ENCODE data around the gene FAM170B. TPM values are rescaled to one million over a fixed set of nuclear protein-coding genes. Genes with fewer than 3 reads are reported as not detected.
A peak's percentile ranks its signal among the peaks of the same experiment; 100 is the strongest.

Gene FAM170B
- total RNA-seq, 2 experiments from 2014 or later = not detected

- Mint-ChIP-seq H3K27me3 (peaks cover 17% of the 10 kb centered on the region), H3K4me1 (no peaks in the 10 kb centered on the region), H3K4me3 (no peak overlapping the region), H3K9me3 (no peaks in the 10 kb centered on the region), H3K27ac (no peak overlapping the region), H3K36me3 (no peaks in the 10 kb centered on the region)
- no peak for DNase-seq
Measured at GRCh38 chr10:49129376-49129775, 4.4 kb downstream of the FAM170B start.

GRCh38 chr10:49128854-49129253, 5.0 kb downstream of the FAM170B start:
- H3K27ac Mint-ChIP-seq = no peak overlapping the region

GRCh38 chr10:49123981-49124950, 9.6 kb downstream of the FAM170B start:
- no peak for DNase-seq
- H3K27me3 Mint-ChIP-seq = peaks cover 18% of the 10 kb centered on the region
- H3K4me1 Mint-ChIP-seq = no peaks in the 10 kb centered on the region
- H3K4me3 Mint-ChIP-seq = no peak overlapping the region
- H3K9me3 Mint-ChIP-seq = no peaks in the 10 kb centered on the region
- no peak overlapping the region for H3K27ac Mint-ChIP-seq
- no peaks in the 10 kb centered on the region for H3K36me3 Mint-ChIP-seq

More at GRCh38 chr10:49128854-49129253, 5.0 kb downstream of the FAM170B start:
- DNase-seq = no peak
- Mint-ChIP-seq H3K4me1 (no peaks in the 10 kb centered on the region), H3K9me3 (no peaks in the 10 kb centered on the region), H3K4me3 (no peak overlapping the region), H3K27me3 (peaks cover 14% of the 10 kb centered on the region), H3K36me3 (no peaks in the 10 kb centered on the region)

GRCh38 chr10:49120911-49121310, 12.9 kb downstream of the FAM170B start:
- Mint-ChIP-seq H3K27me3 (peaks cover 16% of the 10 kb centered on the region), H3K27ac (no peak overlapping the region), H3K36me3 (no peaks in the 10 kb centered on the region), H3K4me1 (peaks cover 3% of the 10 kb centered on the region), H3K9me3 (no peaks in the 10 kb centered on the region), H3K4me3 (no peak overlapping the region)
- no peak for DNase-seq

GRCh38 chr10:49119746-49120145, 14.1 kb downstream of the FAM170B start:
- peaks cover 3% of the 10 kb centered on the region for H3K4me1 Mint-ChIP-seq
- H3K27ac Mint-ChIP-seq = no peak overlapping the region
- H3K27me3 Mint-ChIP-seq = peaks cover 20% of the 10 kb centered on the region
- H3K36me3 Mint-ChIP-seq = no peaks in the 10 kb centered on the region
- H3K9me3 Mint-ChIP-seq = no peaks in the 10 kb centered on the region
- no peak for DNase-seq
- H3K4me3 Mint-ChIP-seq = no peak overlapping the region

GRCh38 chr10:49118430-49119074, 15.3 kb downstream of the FAM170B start:
- no peak overlapping the region for H3K27ac Mint-ChIP-seq
- H3K4me1 Mint-ChIP-seq = peaks cover 3% of the 10 kb centered on the region
- no peaks in the 10 kb centered on the region for H3K9me3 Mint-ChIP-seq
- no peak for DNase-seq
- no peak overlapping the region for H3K4me3 Mint-ChIP-seq
- H3K27me3 Mint-ChIP-seq = peaks cover 32% of the 10 kb centered on the region
- H3K36me3 Mint-ChIP-seq = no peaks in the 10 kb centered on the region

- Mint-ChIP-seq H3K36me3 (no peaks in the 10 kb centered on the region), H3K4me3 (no peak overlapping the region), H3K27ac (no peak overlapping the region), H3K4me1 (peaks cover 3% of the 10 kb centered on the region), H3K9me3 (no peaks in the 10 kb centered on the region), H3K27me3 (peaks cover 36% of the 10 kb centered on the region)
- DNase-seq = no peak
Measured at GRCh38 chr10:49117376-49118070, 16.3 kb downstream of the FAM170B start.

GRCh38 chr10:49116509-49117375, 17.1 kb downstream of the FAM170B start:
- Mint-ChIP-seq H3K36me3 (no peaks in the 10 kb centered on the region), H3K4me1 (peaks cover 3% of the 10 kb centered on the region), H3K9me3 (no peaks in the 10 kb centered on the region), H3K4me3 (no peak overlapping the region), H3K27me3 (peaks cover 37% of the 10 kb centered on the region), H3K27ac (no peak overlapping the region)
- no peak for DNase-seq

GRCh38 chr10:49115796-49116508, 17.9 kb downstream of the FAM170B start:
- no peaks in the 10 kb centered on the region for H3K9me3 Mint-ChIP-seq
- no peaks in the 10 kb centered on the region for H3K36me3 Mint-ChIP-seq
- DNase-seq = no peak
- no peak overlapping the region for H3K4me3 Mint-ChIP-seq
- no peak overlapping the region for H3K27ac Mint-ChIP-seq
- peaks cover 3% of the 10 kb centered on the region for H3K4me1 Mint-ChIP-seq
- peaks cover 33% of the 10 kb centered on the region for H3K27me3 Mint-ChIP-seq

GRCh38 chr10:49115015-49115795, 18.6 kb downstream of the FAM170B start, which contains the start of gene VSTM4:
Gene VSTM4, minus strand, starts transcription at chr10:49115522. Its CDS starts 37 bp downstream, at chr10:49115485.
- peaks cover 3% of the 10 kb centered on the region for H3K4me1 Mint-ChIP-seq
- no peak within 1 kb of the TSS for H3K27ac Mint-ChIP-seq
- H3K4me3 Mint-ChIP-seq = no peak within 1 kb of the TSS
- H3K27me3 Mint-ChIP-seq = peaks cover 32% of the 10 kb centered on the region
- H3K9me3 Mint-ChIP-seq = no peaks in the 10 kb centered on the region
- H3K36me3 Mint-ChIP-seq = no peaks in the 10 kb centered on the region
- peak; percentile 21 for DNase-seq

GRCh38 chr10:49114718-49115014, 19.2 kb downstream of the FAM170B start:
- Mint-ChIP-seq H3K4me3 (no peak overlapping the region), H3K36me3 (no peaks in the 10 kb centered on the region), H3K27ac (no peak overlapping the region), H3K4me1 (peaks cover 3% of the 10 kb centered on the region), H3K9me3 (no peaks in the 10 kb centered on the region), H3K27me3 (peaks cover 32% of the 10 kb centered on the region)
- no peak for DNase-seq

GRCh38 chr10:49113741-49114141, 20.1 kb downstream of the FAM170B start:
- H3K27me3 Mint-ChIP-seq = peaks cover 32% of the 10 kb centered on the region
- peaks cover 3% of the 10 kb centered on the region for H3K4me1 Mint-ChIP-seq
- no peak overlapping the region for H3K27ac Mint-ChIP-seq
- DNase-seq = no peak
- H3K4me3 Mint-ChIP-seq = no peak overlapping the region
- no peaks in the 10 kb centered on the region for H3K36me3 Mint-ChIP-seq
- no peaks in the 10 kb centered on the region for H3K9me3 Mint-ChIP-seq

GRCh38 chr10:49112851-49113250, 21.0 kb downstream of the FAM170B start:
- peaks cover 3% of the 10 kb centered on the region for H3K4me1 Mint-ChIP-seq
- H3K4me3 Mint-ChIP-seq = no peak overlapping the region
- H3K36me3 Mint-ChIP-seq = no peaks in the 10 kb centered on the region
- no peak overlapping the region for H3K27ac Mint-ChIP-seq
- no peak for DNase-seq
- no peaks in the 10 kb centered on the region for H3K9me3 Mint-ChIP-seq
- H3K27me3 Mint-ChIP-seq = peaks cover 32% of the 10 kb centered on the region

All from activated naive CD8-positive, alpha-beta T cell treated with anti-CD3 and anti-CD28 coated beads for 36 hours (primary cell).